Measurements from ENCODE around the gene KRT38.

GRCh38 chr17:41486316-41486715 lies 45.5 kb upstream of the KRT38 start:
- TF ChIP-seq CTCF (IDR thresholded peaks at IDR 0.05) (no peak), POLR2A (IDR thresholded peaks at IDR 0.05) (no peak)
